ENCODE measurements around the gene USP11.
"Not testable (repeated sequence)": the region's sequence is repeated elsewhere in the genome, so short reads cannot be mapped to it uniquely, and the experiment has no call there.

Gene USP11

GRCh38 chrX:47247206-47247998, 14.6 kb downstream of the USP11 start:
- no peak for DNase-seq (ENCODE audit: low read depth)

- no peak for DNase-seq (ENCODE audit: low read depth)
Observed at GRCh38 chrX:47247999-47248320, 15.2 kb downstream of the USP11 start.

DNA sequence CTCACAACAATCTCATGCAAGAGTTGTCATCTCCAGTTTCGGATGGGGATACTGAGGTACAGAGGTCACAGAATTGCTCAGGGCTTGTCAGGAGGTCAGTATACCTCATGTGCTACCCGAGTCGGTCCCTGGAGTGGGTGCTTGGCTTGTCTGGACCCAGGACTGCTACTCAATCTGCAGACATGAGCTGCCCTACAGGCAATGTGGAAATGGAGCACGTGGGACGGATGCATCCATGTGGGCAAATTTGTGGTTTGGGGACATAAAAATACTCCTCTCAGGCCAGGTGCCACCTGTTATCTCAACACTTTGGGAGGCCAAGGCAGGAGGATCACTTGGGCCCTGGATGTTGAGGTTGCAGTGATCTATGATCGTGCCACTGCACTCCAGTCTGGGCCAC, 15.8 kb downstream of the USP11 start:
- no peak for DNase-seq (ENCODE audit: low read depth)

- no peak for DNase-seq (ENCODE audit: low read depth)
Observed at GRCh38 chrX:47250017-47250347, 17.2 kb downstream of the USP11 start.

GRCh38 chrX:47257620-47258019, 24.8 kb downstream of the USP11 start:
- DNase-seq (ENCODE audit: low read depth) = not testable (repeated sequence)

DNA sequence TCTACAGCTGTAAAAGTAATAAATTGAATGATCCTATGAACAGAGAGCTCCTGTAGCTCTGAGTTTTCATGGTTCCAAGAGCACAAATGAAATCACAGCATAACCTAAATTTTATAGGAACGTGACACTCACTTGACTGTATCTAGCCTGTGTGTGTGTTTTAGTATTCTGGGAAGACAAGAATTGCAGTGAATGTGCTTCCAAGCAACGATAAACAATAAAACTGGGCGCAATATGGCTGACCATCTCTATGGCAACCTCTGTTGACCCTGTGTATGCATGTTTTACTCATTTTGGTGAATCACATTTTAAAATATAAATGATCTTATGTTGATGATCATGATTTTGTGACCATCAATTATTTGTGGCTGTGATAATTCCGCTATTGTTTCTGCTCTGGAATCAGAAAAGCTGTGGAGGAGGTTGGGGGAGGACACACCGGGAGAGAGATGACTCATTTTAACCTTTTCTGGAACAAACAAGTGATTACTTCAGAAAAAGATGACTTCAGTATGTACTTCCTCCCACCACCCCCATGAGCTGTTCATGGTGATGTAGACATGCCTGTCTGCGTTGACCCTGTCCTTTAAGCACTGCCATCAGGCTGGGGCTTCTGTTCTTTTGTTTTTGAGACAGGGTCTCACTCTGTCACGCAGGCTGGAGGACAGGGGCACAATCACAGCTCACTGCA, 31.8 kb downstream of the USP11 start:
- DNase-seq (ENCODE audit: low read depth) = no peak

DNA sequence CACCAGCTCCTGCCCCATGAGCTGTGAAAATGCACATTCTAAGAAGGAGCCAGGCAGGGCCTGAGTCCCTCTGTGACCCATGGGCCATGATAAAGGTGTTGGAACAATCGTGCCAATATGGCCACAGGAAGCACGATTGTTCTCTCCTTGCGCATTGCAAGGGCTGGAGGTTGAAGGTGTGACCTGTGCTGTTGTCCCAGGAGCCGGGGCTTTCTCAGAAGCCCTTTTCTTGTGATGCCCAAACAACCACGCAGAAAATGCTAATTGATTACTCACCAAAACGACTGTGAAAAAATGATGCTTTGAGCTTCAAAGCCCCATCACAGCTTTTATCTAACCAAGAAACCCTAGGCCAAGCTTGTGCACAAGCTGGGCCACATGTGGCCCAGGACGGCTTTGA, 33.8 kb downstream of the USP11 start:
- DNase-seq (ENCODE audit: low read depth) = no peak

GRCh38 chrX:47272013-47272408, 39.2 kb downstream of the USP11 start:
- no peak for DNase-seq (ENCODE audit: low read depth)

DNA sequence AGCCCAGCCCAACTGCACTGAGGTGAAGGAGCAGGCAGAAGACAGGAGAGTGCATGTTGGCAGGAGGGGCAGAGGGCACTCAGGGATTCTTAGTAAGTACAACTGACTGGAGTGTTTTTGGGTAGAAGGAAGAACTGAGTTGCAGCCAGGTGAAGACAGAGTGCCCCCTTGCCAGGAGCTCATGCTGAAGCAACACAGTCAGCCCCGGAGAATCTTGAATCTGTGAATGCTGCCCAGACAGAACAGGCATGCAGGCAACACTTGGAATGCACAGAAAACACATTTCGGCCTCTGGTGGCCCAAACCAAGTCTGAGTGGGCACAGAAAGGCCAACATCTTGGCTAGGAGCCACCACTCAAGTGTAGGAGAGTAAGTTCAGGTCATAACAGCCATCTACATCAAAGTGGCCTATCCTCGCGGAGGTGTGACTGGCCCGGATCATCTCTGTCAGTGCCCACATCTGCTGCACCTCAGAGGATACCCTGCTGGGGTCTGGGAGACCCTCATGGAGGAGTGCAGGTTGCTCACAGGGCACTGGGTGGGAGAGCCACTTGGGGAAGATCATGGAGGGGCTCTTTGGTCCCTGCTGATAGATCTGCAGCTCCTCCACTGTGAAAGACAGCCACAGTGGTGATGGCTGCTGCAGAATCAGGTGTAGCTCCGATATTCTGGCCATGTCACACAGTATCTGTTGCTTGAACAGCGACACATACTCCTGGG, 40.4 kb downstream of the USP11 start:
- DNase-seq (ENCODE audit: low read depth) = no peak

DNA sequence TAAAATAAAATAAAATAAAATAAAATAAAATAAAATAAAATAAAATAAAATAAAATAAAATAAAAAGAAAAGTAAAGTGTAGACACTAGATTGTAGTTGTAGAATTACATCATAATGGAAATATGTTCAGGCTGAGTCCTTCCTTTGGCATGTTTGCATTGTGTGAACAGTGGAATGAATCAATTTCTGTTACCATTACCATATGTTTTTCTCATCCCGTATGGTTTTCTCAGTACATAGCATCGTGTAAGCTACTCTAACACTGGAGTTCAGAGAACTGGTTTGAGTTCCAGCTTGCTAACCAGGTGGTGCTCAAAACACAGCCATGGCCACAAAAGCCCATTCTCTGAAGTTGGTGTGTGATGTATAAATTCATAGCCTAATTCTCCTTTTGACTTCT, 45.9 kb downstream of the USP11 start:
- DNase-seq (ENCODE audit: low read depth) = no peak

DNA sequence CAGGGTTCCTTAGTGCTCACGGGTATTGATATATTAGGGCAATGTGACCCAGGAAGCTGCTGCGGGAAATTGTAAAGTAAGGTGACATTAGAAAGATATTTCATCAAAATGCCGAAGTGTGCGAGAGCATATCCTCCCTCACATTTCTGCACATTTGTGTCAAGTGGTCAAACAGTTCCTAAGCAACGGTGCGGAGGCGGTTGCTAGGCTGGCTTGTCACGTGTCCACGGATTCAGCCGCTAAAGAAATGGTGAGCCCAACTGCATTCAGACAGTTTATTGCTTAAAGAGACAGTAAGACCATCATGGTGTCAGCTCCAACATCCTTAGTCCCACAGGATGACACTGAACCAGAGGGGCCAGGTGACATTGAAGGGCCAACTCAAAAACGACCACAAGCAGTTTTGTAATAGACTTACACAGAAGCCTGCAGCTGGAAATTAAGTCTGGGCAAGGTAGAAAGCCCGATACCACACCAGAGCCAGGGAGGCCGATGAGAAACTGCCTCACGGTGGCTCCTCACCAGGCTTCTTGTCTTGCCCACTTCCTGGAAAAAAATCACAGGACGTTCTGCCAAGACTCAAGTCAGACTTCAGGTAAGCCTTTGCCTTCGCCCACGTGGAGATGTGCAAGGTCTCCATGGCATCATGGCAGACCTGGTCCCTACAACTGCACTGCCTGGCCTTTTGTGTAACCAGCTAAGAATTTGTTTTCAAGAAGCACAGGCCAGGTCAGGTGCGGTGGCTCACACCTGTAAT, 50.4 kb downstream of the USP11 start:
- no peak for DNase-seq (ENCODE audit: low read depth)

DNA sequence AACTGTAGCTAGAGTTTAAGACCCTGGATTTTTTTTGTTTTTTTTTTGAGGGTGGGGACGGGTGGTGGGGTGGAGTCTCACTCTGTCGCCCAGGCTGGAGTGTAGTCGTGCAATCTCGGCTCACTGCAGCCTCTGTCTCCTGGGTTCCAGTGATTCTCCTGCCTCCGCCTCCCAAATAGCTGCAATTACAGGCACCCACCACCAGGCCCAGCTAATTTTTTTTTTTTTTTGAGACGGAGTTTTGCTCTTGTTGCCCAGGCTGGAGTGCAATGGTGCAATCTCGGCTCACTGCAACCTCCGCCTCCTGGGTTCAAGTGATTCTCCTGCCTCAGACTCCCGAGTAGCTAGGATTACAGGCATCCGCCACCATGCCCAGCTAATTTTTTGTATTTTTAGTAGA, 51.8 kb downstream of the USP11 start:
- DNase-seq (ENCODE audit: low read depth) = not testable (repeated sequence)

DNA sequence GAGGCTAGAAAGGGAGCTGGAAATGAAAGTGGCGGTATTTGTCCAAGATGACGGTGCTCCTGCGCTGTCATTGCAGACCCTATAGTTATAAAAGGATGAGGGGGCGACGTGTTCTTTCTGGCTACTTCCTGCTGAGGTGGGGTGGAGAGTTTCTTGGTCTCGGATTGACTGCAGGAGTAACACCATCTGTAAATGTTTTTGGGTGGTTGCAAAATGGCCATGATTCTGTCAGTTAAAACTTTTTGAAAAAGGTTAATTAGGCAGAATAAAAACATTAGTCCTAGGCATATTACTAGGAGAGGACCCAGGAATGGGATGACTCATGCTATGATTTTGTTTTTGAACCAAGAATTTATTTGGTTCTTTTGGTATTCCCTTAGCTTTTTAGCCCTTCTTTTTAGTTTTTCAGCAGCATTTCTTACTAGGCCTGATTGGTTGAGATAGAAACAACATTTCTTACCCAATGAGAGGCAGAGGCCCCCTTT, 53.1 kb downstream of the USP11 start:
- DNase-seq (ENCODE audit: low read depth) = no peak

DNA sequence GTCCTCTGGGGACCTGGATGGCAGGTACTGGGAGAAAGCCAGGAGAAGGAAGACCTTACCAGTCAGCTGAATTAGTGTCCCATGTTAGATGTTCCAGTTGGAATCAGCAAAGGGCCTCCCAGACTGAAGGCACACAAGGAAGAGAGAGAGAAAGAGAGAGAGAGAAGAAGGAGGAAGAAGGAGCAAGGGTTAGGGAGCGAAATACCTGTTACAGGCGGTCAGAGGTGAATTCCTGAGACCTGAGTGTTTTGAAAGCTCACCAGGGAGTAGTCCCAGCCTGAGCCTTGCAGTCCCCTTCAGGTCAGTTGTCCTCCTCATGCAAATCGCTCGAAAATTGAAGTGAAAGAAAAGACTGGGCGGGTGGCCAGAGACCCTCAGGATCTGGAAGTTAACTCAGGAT, 60.3 kb downstream of the USP11 start:
- no peak for DNase-seq (ENCODE audit: low read depth)

- DNase-seq (ENCODE audit: low read depth) = no peak
Observed at GRCh38 chrX:47296766-47297365, 64.1 kb downstream of the USP11 start.

GRCh38 chrX:47297874-47298273, 65.1 kb downstream of the USP11 start:
- no peak for DNase-seq (ENCODE audit: low read depth)

All from stimulated activated CD8-positive, alpha-beta memory T cell treated with anti-CD3 and anti-CD28 coated beads, Interleukin-15, amount 100 ng/mL, for 1 hour (primary cell).